ENCODE data around the gene RCN1. TPM values are rescaled to one million over a fixed set of nuclear protein-coding genes. Genes with fewer than 3 reads are reported as not detected.

RCN1 gene
- total and polyA plus RNA-seq, 9 of the 15 experiments (the other 6 are each of a cell fraction or from before 2014, with no cell fraction given), result 2.1 to 8.7 (median 7.2) TPM

DNA sequence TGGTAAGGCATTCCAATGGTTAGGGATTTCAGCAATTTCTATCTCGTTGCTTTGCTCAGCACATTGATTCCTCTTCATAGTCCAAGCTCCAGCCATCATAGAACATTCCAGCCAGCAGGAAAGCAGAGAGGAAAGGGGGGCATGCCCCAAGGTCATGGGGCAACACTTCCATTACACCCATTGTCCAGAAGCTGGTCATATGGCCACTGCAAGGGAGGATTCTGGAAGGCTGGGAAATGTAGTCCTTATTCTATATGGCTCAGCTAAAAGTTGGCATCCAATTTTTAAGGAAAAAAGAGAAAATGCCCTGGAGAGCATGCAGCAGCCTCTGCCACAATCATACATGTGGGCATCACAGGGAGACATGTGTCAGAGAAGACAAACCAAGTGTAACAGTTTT is 47.1 kb upstream of the RCN1 start:
- ChIA-PET POLR2A (interaction anchor here (1.1 kb wide), 1 partner anchor 12 kb away, joined by 3 read pairs; no protein-coding TSS in a partner anchor), CTCF (ENCODE audit: low intra/inter-chr PET ratio) (no interaction called here)
- Histone ChIP-seq H3K36me3 (ENCODE audit: control insufficient read depth, insufficient read depth, low read length) (no peaks in the 10 kb centered on the region), H3K4me2 (ENCODE audit: insufficient read depth, low read length) (no peak overlapping the region), H3K79me2 (ENCODE audit: control insufficient read depth, insufficient read depth, low read length) (no peaks in the 10 kb centered on the region), H3K9me1 (ENCODE audit: control insufficient read depth, insufficient read depth, low read length) (no peaks in the 10 kb centered on the region), H3K9ac (ENCODE audit: insufficient read depth in 1 of 2, low read depth in 2 of 2, low read length in 2 of 2) (no peak overlapping the region), H3K27ac (ENCODE audit: extremely low read depth, low read depth, low read length) (no peak overlapping the region), H3K4me3 (no peak overlapping the region), H4K20me1 (replicated peaks; ENCODE audit: control insufficient read depth, insufficient read depth, low read length) (no peaks in the 10 kb centered on the region), H3K9me3 (replicated peaks; ENCODE audit: control insufficient read depth, insufficient read depth, low read depth, low read length) (no peaks in the 10 kb centered on the region), H3K4me1 (replicated peaks in 1 of 2; ENCODE audit: control insufficient read depth in 2 of 2, insufficient read depth in 2 of 2, low read length in 2 of 2) (no peaks in the 10 kb centered on the region), H2AFZ (ENCODE audit: low read depth, low read length) (no peak overlapping the region), H3K27me3 (ENCODE audit: control insufficient read depth in 2 of 2, insufficient read depth in 2 of 2, low read length in 2 of 2) (no peaks in the 10 kb centered on the region)
- TF ChIP-seq SRSF1 (IDR thresholded peaks at IDR 0.05; ENCODE audit: low read depth, low read length) (no peak), ZNF408 (CRISPR knock-in tag; IDR thresholded peaks at IDR 0.05; ENCODE audit: low read depth) (no peak), CTBP1 (IDR thresholded peaks at IDR 0.05; ENCODE audit: borderline replicate concordance) (no peak), ZNF780A (CRISPR knock-in tag; IDR thresholded peaks at IDR 0.05) (no peak), HNRNPLL (IDR thresholded peaks at IDR 0.05; ENCODE audit: low read depth, low read length, poor library complexity, severe bottlenecking) (no peak)
- TF ChIP-seq, protein P1, sequence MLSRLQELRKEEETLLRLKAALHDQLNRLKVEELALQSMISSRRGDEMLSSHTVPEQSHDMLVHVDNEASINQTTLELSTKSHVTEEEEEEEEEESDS (CRISPR knock-in tag; IDR thresholded peaks at IDR 0.05), result no peak
- TF ChIP-seq, protein P2, sequence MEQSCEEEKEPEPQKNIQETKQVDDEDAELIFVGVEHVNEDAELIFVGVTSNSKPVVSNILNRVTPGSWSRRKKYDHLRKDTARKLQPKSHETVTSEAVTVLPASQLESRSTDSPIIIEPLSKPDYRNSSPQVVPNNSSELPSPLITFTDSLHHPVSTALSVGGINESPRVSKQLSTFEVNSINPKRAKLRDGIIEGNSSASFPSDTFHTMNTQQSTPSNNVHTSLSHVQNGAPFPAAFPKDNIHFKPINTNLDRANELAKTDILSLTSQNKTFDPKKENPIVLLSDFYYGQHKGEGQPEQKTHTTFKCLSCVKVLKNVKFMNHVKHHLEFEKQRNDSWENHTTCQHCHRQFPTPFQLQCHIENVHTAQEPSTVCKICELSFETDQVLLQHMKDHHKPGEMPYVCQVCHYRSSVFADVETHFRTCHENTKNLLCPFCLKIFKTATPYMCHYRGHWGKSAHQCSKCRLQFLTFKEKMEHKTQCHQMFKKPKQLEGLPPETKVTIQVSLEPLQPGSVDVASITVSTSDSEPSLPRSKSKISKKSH (CRISPR knock-in tag; IDR thresholded peaks at IDR 0.05), result no peak
- DNase-seq (ENCODE audit: extremely low read depth in 1 of 4, low spot score in 3 of 4), result no peak
- 0% methylated on average over 1 of the region's 1 CpG for WGBS (ENCODE audit: insufficient coverage, low coverage, missing lambda C conversion rate)
- FAIRE-seq, result no peak
- BruUV-seq (replicated peaks), result no TSS peak
- no peak for ATAC-seq
- in situ Hi-C loops (cut with MboI), result no loop called here
- intact Hi-C loops (cut with micrococcal nuclease), result no loop called here
